GM19455 (cell line): ENCODE results near the gene KDM4B.

Experiments
- ATAC-seq: cut with Tn5 transposase; IDR thresholded peaks from one replicate; pipeline ENCODE4 v1.9.1; 2021; ENCODE audit not compliant: unreplicated experiment

Gene KDM4B

GRCh38 chr19:5086230-5086629 is 117.3 kb downstream of the KDM4B start:
- no peak for ATAC-seq

GRCh38 chr19:5086725-5087439 is 118.0 kb downstream of the KDM4B start:
- ATAC-seq = no peak

GRCh38 chr19:5089283-5089682 is 120.4 kb downstream of the KDM4B start:
- ATAC-seq = no peak

- no peak for ATAC-seq
Measured at GRCh38 chr19:5090465-5091017, 121.6 kb downstream of the KDM4B start.

GRCh38 chr19:5091018-5091683 is 122.2 kb downstream of the KDM4B start:
- no peak for ATAC-seq

GRCh38 chr19:5091684-5092480 is 123.0 kb downstream of the KDM4B start:
- ATAC-seq = no peak

GRCh38 chr19:5092481-5092843 is 123.5 kb downstream of the KDM4B start:
- ATAC-seq = no peak

GRCh38 chr19:5093297-5093928 is 124.5 kb downstream of the KDM4B start:
- ATAC-seq = no peak

- no peak for ATAC-seq
Measured at GRCh38 chr19:5093948-5094718, 125.2 kb downstream of the KDM4B start.

- no peak for ATAC-seq
Measured at GRCh38 chr19:5094768-5095567, 126.1 kb downstream of the KDM4B start.

GRCh38 chr19:5095568-5095850 is 126.6 kb downstream of the KDM4B start:
- no peak for ATAC-seq

GRCh38 chr19:5096536-5096935 is 127.6 kb downstream of the KDM4B start:
- no peak for ATAC-seq

- no peak for ATAC-seq
Measured at GRCh38 chr19:5097331-5097930, 128.5 kb downstream of the KDM4B start.

- no peak for ATAC-seq
Measured at GRCh38 chr19:5097959-5098623, 129.2 kb downstream of the KDM4B start.

- no peak for ATAC-seq
Measured at GRCh38 chr19:5098646-5099045, 129.7 kb downstream of the KDM4B start.

GRCh38 chr19:5099701-5100221 is 130.8 kb downstream of the KDM4B start:
- no peak for ATAC-seq

- ATAC-seq = no peak
Measured at GRCh38 chr19:5101871-5102270, 133.0 kb downstream of the KDM4B start.

- no peak for ATAC-seq
Measured at GRCh38 chr19:5102520-5102919, 133.6 kb downstream of the KDM4B start.
